ENCODE results near the gene LUC7L2. TPM values are rescaled to one million over a fixed set of nuclear protein-coding genes. Genes with fewer than 3 reads are reported as not detected.

LUC7L2 gene
- total and polyA plus RNA-seq, 8 donors, result 20.5 to 133 (median 60.6) TPM

DNA sequence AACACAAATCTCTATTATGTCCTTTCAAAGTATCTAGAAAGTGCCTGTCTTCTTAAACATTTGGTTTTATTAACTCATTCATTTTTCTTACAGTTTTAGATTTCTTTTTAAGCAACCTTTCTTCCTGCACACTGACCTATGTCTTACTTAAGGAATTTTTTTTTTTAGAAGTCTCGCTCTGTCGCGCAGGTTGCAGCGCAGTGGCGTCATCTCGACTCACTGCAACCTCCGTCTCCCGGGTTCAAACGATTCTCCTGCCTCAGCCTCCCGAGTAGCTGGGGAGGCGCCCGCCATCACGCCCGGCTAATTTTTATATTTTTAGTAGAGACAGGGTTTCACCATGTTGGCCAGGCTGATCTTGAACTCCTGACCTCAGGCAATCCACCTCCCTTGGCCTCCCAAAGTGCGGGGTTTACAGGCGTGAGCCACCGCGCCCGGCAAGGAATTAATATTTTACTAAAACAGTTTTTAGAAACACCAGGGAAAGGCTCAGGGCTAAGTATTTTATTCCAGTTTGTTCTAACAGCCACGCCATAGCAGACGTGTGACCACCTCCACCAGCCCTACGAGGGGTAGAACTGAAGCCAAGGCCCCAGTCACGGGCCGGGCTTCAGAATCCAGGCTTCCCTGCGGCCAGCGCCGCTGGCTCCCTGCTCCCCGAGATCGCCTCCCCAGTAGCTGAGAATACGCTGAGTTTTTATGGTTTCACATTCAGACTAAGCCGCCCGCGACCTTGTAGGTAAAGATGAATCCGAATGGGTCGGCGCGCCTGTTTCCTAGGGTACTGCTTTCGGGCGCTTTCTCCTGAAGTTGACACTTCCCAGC lies 941 bp upstream of the LUC7L2 start:
- TF ChIP-seq POLR2AphosphoS5 (IDR thresholded peaks at IDR 0.05), result peak in 1 of 3 donors; percentile 34
- TF ChIP-seq EP300 (IDR thresholded peaks at IDR 0.05), result no peak
- Histone ChIP-seq H3K27ac (peak overlapping the region; percentile 99 to 100 (median 100)), H3K4me1 (peaks cover 29 to 40% (median 35%) of the 10 kb centered on the region in 4 donors), H3K27me3 (no peaks in the 10 kb centered on the region), H3K4me3 (peak overlapping the region; percentile 71 to 98 (median 83)), H3K9me3 (no peaks in the 10 kb centered on the region), H3K36me3 (no peaks in the 10 kb centered on the region)
- intact Hi-C loops (cut with DNase I; ENCODE audit: low total_unique reads), result no loop called here
- DNase-seq, result peak in 1 of 2 donors; percentile 64
- WGBS, 5 donors, result 1 to 4% (median 2%) methylated on average over 34 to 39 of the region's 39 CpGs

DNA sequence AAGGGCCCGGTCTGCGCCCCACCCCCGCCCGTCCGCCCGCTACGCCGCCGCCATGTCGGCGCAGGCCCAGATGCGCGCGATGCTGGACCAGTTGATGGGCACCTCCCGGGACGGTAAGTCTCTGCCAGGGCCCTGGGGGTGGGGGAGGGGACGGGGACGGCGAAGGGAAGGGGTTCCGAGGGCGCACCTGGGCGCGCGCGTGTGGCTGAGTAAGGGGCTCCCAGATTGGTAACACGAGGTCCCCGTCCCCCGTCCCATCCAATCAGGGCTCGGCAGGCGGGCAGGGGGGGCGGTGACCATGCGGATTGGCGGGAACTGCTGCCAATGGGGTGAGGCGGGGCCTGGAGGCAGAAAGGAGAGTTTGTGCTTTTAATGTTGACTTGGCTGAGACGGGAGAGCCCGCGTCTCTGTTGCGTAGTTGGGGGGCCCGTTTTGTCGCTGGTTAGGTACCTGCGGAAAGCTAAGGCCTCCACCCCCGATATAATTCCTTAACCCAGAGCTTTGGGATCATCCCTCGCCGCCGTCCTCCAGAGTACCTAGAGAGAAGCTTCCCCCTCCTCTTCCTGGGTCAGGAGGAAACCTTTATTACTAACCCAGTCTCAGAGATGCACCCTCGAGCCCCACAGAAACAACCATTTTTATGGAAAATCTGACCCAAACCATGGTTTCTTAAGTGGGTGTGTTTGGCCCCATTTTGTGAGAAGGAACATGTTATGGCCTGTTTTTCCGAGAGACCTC lies 685 bp downstream of the LUC7L2 start:
- H3K27ac ChIP-seq, result peak overlapping the region; percentile 99 to 100 (median 100)
- WGBS, 5 donors, result 0 to 1% (median 0%) methylated on average over 20 to 47 of the region's 47 CpGs
- H3K4me1 ChIP-seq, result peaks cover 29 to 57% (median 42%) of the 10 kb centered on the region in 4 donors
- intact Hi-C loops (cut with DNase I; ENCODE audit: low total_unique reads), result no loop called here
- H3K36me3 ChIP-seq, result peaks cover 0 to 13% (median 5%) of the 10 kb centered on the region in 4 donors
- peak; percentile 97 to 99 for DNase-seq
- H3K27me3 ChIP-seq, result no peaks in the 10 kb centered on the region
- H3K9me3 ChIP-seq, result no peaks in the 10 kb centered on the region
- peak overlapping the region; percentile 71 to 98 (median 83) for H3K4me3 ChIP-seq
- TF ChIP-seq, protein P1, sequence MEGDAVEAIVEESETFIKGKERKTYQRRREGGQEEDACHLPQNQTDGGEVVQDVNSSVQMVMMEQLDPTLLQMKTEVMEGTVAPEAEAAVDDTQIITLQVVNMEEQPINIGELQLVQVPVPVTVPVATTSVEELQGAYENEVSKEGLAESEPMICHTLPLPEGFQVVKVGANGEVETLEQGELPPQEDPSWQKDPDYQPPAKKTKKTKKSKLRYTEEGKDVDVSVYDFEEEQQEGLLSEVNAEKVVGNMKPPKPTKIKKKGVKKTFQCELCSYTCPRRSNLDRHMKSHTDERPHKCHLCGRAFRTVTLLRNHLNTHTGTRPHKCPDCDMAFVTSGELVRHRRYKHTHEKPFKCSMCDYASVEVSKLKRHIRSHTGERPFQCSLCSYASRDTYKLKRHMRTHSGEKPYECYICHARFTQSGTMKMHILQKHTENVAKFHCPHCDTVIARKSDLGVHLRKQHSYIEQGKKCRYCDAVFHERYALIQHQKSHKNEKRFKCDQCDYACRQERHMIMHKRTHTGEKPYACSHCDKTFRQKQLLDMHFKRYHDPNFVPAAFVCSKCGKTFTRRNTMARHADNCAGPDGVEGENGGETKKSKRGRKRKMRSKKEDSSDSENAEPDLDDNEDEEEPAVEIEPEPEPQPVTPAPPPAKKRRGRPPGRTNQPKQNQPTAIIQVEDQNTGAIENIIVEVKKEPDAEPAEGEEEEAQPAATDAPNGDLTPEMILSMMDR (IDR thresholded peaks at IDR 0.05), result no peak
- TF ChIP-seq POLR2AphosphoS5 (IDR thresholded peaks at IDR 0.05), result peak; percentile 42 to 80 (median 57)
- peak in 1 of 4 donors; percentile 52 for TF ChIP-seq POLR2A (IDR thresholded peaks at IDR 0.05)

DNA sequence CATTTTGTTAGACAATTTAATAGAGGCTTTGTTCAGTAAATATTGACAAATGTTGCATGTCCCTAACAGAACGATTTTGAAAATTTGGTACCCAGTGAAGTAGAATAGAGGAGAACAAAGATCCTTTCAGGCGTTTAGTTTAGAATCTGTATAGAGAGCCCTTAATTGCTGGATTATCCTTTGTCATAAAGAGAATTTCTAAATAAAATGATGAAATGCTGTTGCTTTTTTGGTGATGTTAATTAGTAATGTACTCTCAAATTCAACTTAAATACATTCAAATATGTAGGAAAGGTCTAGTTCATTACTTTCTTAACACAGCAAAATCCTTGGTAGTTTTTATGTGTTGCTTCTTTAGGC lies 1.2 kb downstream of the LUC7L2 start:
- WGBS, 5 donors, result 0% methylated on average over 2 of the region's 2 CpGs
- no peak for DNase-seq
- intact Hi-C loops (cut with DNase I; ENCODE audit: low total_unique reads), result no loop called here
- TF ChIP-seq POLR2AphosphoS5 (IDR thresholded peaks at IDR 0.05) (no peak), POLR2A (IDR thresholded peaks at IDR 0.05) (no peak), EP300 (IDR thresholded peaks at IDR 0.05) (no peak)
- TF ChIP-seq, protein P1 (IDR thresholded peaks at IDR 0.05), result no peak
- H3K4me1 ChIP-seq, result peaks cover 29 to 62% (median 45%) of the 10 kb centered on the region in 4 donors
- peaks cover 0 to 19% (median 8%) of the 10 kb centered on the region in 4 donors for H3K36me3 ChIP-seq
- peak overlapping the region; percentile 71 to 98 (median 83) for H3K4me3 ChIP-seq
- H3K9me3 ChIP-seq, result no peaks in the 10 kb centered on the region
- no peaks in the 10 kb centered on the region for H3K27me3 ChIP-seq
- peak overlapping the region; percentile 99 to 100 (median 100) for H3K27ac ChIP-seq

DNA sequence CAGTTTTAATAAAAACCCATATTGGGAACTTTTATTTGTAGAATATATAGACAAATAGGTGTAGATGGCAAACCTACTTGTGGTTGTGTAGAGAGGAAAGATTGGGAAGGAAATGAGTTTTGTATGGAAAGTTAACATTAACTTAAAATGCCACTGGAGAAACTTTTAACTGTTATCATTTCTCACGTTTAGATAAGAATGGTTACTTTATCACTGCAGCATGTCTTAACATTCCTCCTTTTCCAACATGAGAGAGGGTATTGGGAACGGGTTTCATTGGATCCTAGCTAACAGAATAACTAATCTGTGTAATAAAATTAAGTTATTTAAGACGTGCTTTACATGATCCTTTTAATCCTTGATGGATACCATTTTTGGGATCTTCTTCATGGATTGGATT lies 1.8 kb downstream of the LUC7L2 start:
- Histone ChIP-seq H3K4me1 (peaks cover 29 to 68% (median 47%) of the 10 kb centered on the region in 4 donors), H3K4me3 (peak overlapping the region; percentile 71 to 98 (median 83)), H3K27ac (peak overlapping the region in 1 of 5 donors; percentile 100), H3K36me3 (peaks cover 0 to 21% (median 9%) of the 10 kb centered on the region in 4 donors), H3K27me3 (no peaks in the 10 kb centered on the region), H3K9me3 (no peaks in the 10 kb centered on the region)
- DNase-seq, result no peak
- intact Hi-C loops (cut with DNase I; ENCODE audit: low total_unique reads), result no loop called here
- TF ChIP-seq POLR2AphosphoS5 (IDR thresholded peaks at IDR 0.05) (no peak), EP300 (IDR thresholded peaks at IDR 0.05) (no peak), POLR2A (IDR thresholded peaks at IDR 0.05) (no peak)
- TF ChIP-seq, protein P1 (IDR thresholded peaks at IDR 0.05), result no peak
- WGBS, 5 donors, result 8 to 13% (median 12%) methylated on average over 3 of the region's 3 CpGs
